Nucleus accumbens (tissue), 56 donors: ENCODE measurements around the gene DYNLT1.
A peak's percentile ranks its signal among the peaks of the same experiment; 100 is the strongest.
"Not testable (repeated sequence)": the region's sequence is repeated elsewhere in the genome, so short reads cannot be mapped to it uniquely, and the experiment has no call there.

Experiments used
- DNase-seq, 56 donors: peaks; one replicate each; lab custom pipeline; 2025; lab: John Stamatoyannopoulos, UW

The DYNLT1 gene

GRCh38 chr6:158606935-158607334, 37.6 kb downstream of the DYNLT1 start:
- no peak for DNase-seq

GRCh38 chr6:158606011-158606410, 38.5 kb downstream of the DYNLT1 start:
- DNase-seq: not testable (repeated sequence)

DNA sequence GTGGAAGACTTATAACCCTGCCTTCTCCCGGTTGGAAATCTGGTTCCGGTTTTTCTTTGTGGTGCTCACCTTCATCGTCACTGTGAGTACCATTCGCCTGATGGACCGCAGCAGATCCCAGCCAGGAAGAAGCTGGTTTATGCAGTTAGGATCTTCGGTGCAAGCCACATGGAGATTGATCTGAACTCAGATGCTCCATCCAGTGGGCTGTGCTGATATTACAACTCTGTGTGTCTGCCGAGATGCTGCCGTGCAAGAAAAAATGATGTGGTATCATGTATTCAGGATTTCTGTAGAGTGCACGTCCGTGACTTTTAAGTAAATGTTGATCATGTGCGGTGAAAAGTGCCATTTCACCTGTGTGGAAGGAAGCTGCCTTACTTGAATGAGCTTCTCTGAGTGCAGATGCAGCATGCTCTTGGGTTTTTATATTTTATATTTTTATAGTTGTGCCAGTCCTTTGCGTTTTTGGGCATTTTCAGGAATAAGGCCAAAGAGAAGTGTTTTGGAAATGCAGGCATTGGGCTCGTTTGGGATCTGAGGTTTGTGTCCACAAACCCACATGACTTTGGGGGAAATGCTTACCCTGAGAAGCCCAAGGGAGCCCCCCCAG, 39.2 kb downstream of the DYNLT1 start:
- DNase-seq: peak in 39 of 56 donors; percentile 6 to 81 (median 49)

DNA sequence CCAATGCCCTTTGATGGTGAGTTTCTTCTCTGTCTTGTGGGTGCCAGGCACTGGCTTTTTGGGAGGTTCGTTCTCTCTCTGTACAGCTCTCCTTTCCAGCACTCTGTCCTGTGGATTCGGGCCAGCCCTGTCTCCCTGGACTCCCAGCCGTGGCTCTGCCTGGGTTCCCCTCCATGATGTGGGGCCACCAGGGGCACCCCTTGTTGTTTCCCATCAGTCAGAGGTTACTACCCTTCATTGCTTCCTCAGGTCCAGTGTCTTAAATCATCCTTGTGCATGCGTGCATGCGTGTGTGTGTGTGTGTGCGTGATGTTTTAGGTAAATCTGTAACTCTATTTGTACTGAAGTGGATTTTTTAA, 40.5 kb downstream of the DYNLT1 start:
- no peak for DNase-seq

DNA sequence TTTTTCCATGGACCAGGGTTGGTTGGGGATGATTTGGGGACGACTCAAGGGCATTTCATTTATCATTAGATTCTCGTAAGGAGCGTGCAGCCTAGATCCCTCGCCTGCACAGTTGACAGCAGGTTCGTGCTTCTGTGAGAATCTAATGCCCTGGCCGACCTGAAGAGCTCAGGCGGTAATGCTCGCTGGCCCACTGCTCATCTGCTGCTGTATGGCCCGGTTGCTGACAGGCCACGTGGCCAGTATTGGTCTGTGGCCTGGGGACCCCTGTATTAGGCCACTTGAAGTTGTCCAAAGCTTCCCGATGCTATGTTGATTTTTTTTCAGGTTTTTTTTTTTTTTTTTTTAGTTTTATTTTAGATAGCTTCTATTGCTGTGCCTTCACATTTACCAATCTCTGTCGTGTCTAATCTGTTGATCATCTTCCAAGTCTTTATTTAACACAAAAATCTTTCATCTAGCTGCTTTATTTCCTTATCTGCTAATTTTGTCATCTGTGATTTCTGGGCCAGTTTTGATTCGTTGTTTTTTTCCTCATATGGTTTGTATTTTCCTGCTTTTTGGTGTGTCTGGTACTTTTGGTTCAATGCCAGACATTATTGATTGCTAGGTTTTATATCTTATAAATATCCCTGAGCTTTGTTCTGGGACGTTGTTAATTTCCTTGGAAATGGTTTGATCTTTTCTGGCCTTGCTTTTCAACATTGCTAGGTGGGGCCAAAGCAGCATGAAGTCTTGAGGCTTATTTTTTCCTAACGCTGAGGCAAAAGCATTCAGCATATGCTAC, 41.1 kb downstream of the DYNLT1 start:
- DNase-seq: no peak

DNA sequence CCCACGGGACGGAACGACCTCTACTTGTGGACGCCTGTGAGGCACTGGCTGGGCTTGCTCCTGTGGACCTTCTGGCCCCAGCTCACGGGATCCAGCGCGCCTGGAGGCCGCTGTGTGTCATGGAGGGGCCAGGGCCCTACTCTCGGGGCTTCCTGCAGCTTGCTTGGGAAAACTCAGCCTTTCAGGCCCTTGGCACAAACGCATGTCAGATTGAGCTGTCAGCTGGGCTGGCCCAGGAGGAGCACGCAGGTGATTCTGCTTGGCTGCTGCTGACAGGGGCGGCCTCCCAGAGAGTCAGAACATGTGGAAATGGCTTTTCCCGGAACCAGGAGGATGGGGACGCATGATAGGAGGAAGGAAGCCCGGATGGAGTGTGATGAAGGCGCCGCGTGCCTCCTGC, 44.9 kb downstream of the DYNLT1 start:
- DNase-seq: no peak

DNA sequence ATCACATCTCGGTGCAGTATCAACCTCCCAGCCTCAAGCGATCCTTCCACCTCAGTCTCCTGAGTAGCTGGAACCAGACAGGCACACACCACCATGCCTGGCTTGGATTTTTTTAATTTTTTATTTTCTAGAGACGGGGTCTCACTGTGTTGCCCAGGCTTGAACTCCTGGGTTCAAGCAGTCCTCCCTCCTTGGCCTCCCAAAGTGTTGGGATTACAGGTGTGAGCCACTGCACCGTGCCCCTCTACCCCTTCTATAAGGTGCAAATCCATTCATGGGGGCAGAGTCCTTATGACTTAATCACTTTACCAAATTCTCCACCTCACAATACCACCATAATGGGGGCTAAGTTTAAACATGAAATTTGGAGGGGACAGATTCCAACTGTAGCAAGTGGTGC, 47.0 kb downstream of the DYNLT1 start:
- DNase-seq: no peak

DNA sequence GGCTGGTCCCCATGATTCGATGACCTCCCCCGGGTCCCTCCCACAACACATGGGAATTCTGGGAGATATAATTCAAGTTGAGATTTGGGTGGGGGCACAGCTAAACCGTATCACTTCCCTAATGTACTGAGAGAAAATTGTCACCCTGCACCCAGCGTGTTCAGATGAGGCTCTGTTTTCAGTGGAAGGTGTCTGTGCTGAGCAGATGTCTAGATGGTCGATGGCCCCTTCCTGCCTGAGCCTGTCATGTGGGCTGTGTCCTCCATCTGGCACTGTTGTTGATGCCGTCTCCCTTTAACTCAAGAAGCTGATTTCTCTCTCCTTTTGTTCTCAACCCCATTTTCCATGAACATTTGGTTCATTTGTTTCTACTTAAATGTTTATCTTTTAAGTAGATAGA, 47.7 kb downstream of the DYNLT1 start:
- DNase-seq: no peak

GRCh38 chr6:158595223-158595622, 49.3 kb downstream of the DYNLT1 start:
- no peak for DNase-seq

GRCh38 chr6:158593670-158594069, 50.9 kb downstream of the DYNLT1 start:
- peak in 22 of 56 donors; percentile 5 to 75 (median 34) for DNase-seq

DNA sequence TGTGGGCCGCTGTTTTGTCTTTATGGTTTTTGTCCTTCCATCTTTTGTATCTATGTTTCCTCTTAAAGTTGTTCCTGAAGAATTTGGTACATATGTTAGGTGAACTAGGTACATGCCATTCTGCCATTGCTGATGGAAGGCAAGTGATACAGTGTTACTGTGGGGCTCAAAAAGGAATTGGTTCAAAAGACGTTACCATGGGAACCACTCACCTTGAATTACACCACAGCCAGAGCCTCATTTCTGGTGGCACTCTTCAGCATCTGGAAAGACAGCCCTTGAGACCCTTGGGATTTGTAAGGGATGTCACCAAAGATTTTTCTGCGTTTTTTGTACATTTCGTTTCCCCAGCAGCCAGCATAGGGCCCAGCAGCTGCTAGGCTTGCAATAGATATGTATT, 52.7 kb downstream of the DYNLT1 start:
- peak in 1 of 56 donors; percentile 2 for DNase-seq

DNA sequence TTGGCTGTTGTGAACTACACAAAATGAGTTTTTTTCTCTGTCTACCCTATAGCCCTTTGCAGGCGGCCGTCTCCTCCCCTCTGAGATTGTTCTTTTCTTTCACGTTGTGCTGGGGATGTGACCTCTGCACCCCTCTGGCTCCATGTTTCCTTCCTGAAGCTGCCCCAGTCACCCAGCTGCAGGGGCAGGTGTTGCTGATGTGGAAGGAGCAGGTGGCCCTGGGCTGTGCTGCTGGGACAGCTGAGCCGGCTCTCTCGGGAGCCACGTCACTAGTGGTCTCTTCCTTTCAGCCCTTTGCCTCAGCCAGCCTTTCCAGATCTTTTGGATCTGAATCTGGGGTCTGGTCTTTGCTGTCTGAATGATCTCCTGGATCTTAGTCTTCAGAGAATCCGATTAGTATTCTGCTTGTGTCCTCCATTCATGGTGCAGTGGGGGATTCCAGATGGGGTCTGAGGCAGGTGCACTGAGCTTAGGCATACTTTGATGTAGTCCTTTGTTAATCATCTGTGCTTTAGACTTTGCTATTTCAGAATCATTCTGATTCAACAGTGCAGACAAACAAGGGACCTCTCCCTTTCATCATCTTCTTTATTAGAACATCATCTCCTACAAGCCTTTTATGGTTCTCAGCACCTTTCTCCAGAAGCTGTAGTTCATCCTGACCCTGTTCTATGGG, 53.3 kb downstream of the DYNLT1 start:
- no peak for DNase-seq

DNA sequence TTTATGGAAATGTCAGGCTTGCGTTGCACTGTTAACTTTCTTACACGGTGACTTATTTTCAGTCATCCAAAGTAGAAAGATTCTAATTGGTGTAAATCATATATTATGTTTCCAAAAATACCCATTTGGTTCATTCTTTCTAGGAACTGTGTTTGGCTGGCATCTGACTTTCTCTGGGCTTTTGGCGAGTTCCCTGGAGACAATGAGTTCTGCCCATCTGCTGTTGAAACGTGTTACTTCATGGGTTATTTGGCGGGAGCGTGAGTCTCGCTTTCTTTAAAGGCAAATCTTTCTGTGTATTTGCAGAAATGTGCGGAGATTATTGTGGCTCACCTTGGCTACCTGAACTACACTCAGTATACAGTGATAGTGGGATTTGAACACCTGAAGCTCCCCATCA, 55.2 kb downstream of the DYNLT1 start:
- DNase-seq: no peak

DNA sequence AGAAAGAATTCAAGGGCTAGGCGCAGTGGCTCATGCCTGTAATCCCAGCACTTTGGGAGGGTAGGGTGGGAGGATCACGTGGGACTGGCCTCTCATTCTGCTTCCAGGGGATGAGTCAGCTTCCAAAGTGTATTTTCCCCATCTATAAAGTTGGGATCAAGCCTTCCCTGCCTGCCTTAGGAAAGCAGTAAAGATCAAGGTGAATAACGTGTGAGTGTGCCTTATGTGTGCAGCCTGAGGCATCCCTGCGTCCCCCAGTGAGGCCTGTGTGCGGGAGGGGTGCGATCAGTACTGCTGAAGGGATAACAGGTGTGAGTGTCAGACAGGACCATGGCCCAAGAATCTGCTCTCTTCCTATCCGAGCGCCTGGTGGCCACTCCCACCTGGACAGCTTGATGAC, 57.9 kb downstream of the DYNLT1 start:
- no peak for DNase-seq
